Measurements from ENCODE around the gene PRKAG1. TPM values are rescaled to one million over a fixed set of nuclear protein-coding genes. Genes with fewer than 3 reads are reported as not detected.

Gene PRKAG1
- total RNA-seq, 8 experiments from 2014 or later: 39.2 to 106 (median 55.3) TPM

GRCh38 chr12:49032679-49033447, 14.3 kb upstream of the PRKAG1 start:
- Histone ChIP-seq H3K27ac (no peak overlapping the region), H3K4me1 (replicated peaks in 1 of 2) (no peaks in the 10 kb centered on the region), H3K4me3 (no peak overlapping the region)
- ATAC-seq (replicated peaks in 6 of 8): peak in 5 of 8 experiments; percentile 16 to 38 (median 34)
- in situ Hi-C loops (cut with MboI; ENCODE audit: low pct_unique_long_range_greater_than_20kb in 2 of 9, low sequenced_read_pairs in 9 of 9, unreplicated experiment in 9 of 9): no loop called here
- WGBS, 10 experiments: 79 to 100% (median 83%) methylated on average over 1 to 3 of the region's 3 CpGs; no CpG with 5 or more reads in 6 of the 10 experiments

GRCh38 chr12:49032276-49032675, 13.7 kb upstream of the PRKAG1 start:
- Histone ChIP-seq H3K4me3 (no peak overlapping the region), H3K4me1 (replicated peaks in 1 of 2) (no peaks in the 10 kb centered on the region), H3K27ac (no peak overlapping the region)
- in situ Hi-C loops (cut with MboI; ENCODE audit: low pct_unique_long_range_greater_than_20kb in 2 of 9, low sequenced_read_pairs in 9 of 9, unreplicated experiment in 9 of 9): no loop called here
- 65 to 100% (median 80%) methylated on average over 1 to 2 of the region's 4 CpGs; no CpG with 5 or more reads in 7 of the 10 experiments for WGBS, 10 experiments
- ATAC-seq (replicated peaks in 6 of 8): peak in 3 of 8 experiments; percentile 13 to 78 (median 24)

GRCh38 chr12:49031573-49032161, 13.1 kb upstream of the PRKAG1 start:
- 100% methylated on average over 1 to 2 of the region's 8 CpGs; no CpG with 5 or more reads in 7 of the 10 experiments for WGBS, 10 experiments
- Histone ChIP-seq H3K4me1 (replicated peaks in 1 of 2) (no peaks in the 10 kb centered on the region), H3K27ac (no peak overlapping the region), H3K4me3 (no peak overlapping the region)
- ATAC-seq (replicated peaks in 6 of 8): peak in 2 of 8 experiments; percentile 9 to 10
- in situ Hi-C loops (cut with MboI; ENCODE audit: low pct_unique_long_range_greater_than_20kb in 2 of 9, low sequenced_read_pairs in 9 of 9, unreplicated experiment in 9 of 9): no loop called here

- Histone ChIP-seq H3K4me3 (no peak overlapping the region), H3K4me1 (replicated peaks in 1 of 2) (no peaks in the 10 kb centered on the region), H3K27ac (no peak overlapping the region)
- ATAC-seq (replicated peaks in 6 of 8): no peak
- 40 to 100% (median 97%) methylated on average over 1 to 7 of the region's 19 CpGs; no CpG with 5 or more reads in 1 of the 10 experiments for WGBS, 10 experiments
- in situ Hi-C loops (cut with MboI; ENCODE audit: low pct_unique_long_range_greater_than_20kb in 2 of 9, low sequenced_read_pairs in 9 of 9, unreplicated experiment in 9 of 9): no loop called here
These were observed 12.4 kb upstream of the PRKAG1 start for GRCh38 chr12:49030714-49031572.

GRCh38 chr12:49030119-49030518, 11.5 kb upstream of the PRKAG1 start:
- 74 to 90% methylated on average over 2 to 3 of the region's 8 CpGs; no CpG with 5 or more reads in 8 of the 10 experiments for WGBS, 10 experiments
- in situ Hi-C loops (cut with MboI; ENCODE audit: low pct_unique_long_range_greater_than_20kb in 2 of 9, low sequenced_read_pairs in 9 of 9, unreplicated experiment in 9 of 9): no loop called here
- Histone ChIP-seq H3K27ac (no peak overlapping the region), H3K4me3 (no peak overlapping the region), H3K4me1 (replicated peaks in 1 of 2) (no peaks in the 10 kb centered on the region)
- ATAC-seq (replicated peaks in 6 of 8): no peak

- Histone ChIP-seq H3K4me3 (no peak overlapping the region), H3K27ac (no peak overlapping the region), H3K4me1 (replicated peaks in 1 of 2) (no peaks in the 10 kb centered on the region)
- no peak for ATAC-seq (replicated peaks in 6 of 8)
- WGBS, 10 experiments: 64 to 100% (median 94%) methylated on average over 1 to 5 of the region's 10 CpGs; no CpG with 5 or more reads in 2 of the 10 experiments
- in situ Hi-C loops (cut with MboI; ENCODE audit: low pct_unique_long_range_greater_than_20kb in 2 of 9, low sequenced_read_pairs in 9 of 9, unreplicated experiment in 9 of 9): no loop called here
These were observed 10.2 kb upstream of the PRKAG1 start for GRCh38 chr12:49028666-49029275.

- Histone ChIP-seq H3K4me3 (no peak overlapping the region), H3K27ac (no peak overlapping the region), H3K4me1 (replicated peaks in 1 of 2) (no peaks in the 10 kb centered on the region)
- no peak for ATAC-seq (replicated peaks in 6 of 8)
- in situ Hi-C loops (cut with MboI; ENCODE audit: low pct_unique_long_range_greater_than_20kb in 2 of 9, low sequenced_read_pairs in 9 of 9, unreplicated experiment in 9 of 9): no loop called here
- 71 to 100% (median 95%) methylated on average over 1 to 7 of the region's 9 CpGs for WGBS, 10 experiments
These were observed 9.4 kb upstream of the PRKAG1 start for GRCh38 chr12:49027846-49028555.

GRCh38 chr12:49026678-49027480, 8.3 kb upstream of the PRKAG1 start:
- in situ Hi-C loops (cut with MboI; ENCODE audit: low pct_unique_long_range_greater_than_20kb in 2 of 9, low sequenced_read_pairs in 9 of 9, unreplicated experiment in 9 of 9): no loop called here
- ATAC-seq (replicated peaks in 6 of 8): peak in 3 of 8 experiments; percentile 5 to 24 (median 11)
- no peaks in the 10 kb centered on the region for H3K4me1 ChIP-seq (replicated peaks in 1 of 2)
- no peak overlapping the region for H3K27ac ChIP-seq
- no peak overlapping the region for H3K4me3 ChIP-seq
- 90 to 100% (median 99%) methylated on average over 2 to 10 of the region's 26 CpGs; no CpG with 5 or more reads in 4 of the 10 experiments for WGBS, 10 experiments

- Histone ChIP-seq H3K27ac (no peak overlapping the region), H3K4me3 (no peak overlapping the region), H3K4me1 (replicated peaks in 1 of 2) (no peaks in the 10 kb centered on the region)
- in situ Hi-C loops (cut with MboI; ENCODE audit: low pct_unique_long_range_greater_than_20kb in 2 of 9, low sequenced_read_pairs in 9 of 9, unreplicated experiment in 9 of 9): no loop called here
- WGBS, 10 experiments: 84 to 100% (median 91%) methylated on average over 2 to 10 of the region's 21 CpGs; no CpG with 5 or more reads in 4 of the 10 experiments
- no peak for ATAC-seq (replicated peaks in 6 of 8)
These were observed 7.5 kb upstream of the PRKAG1 start for GRCh38 chr12:49026101-49026500.

GRCh38 chr12:49025463-49025862, 6.9 kb upstream of the PRKAG1 start:
- WGBS, 10 experiments: 0 to 100% (median 93%) methylated on average over 1 to 4 of the region's 4 CpGs
- no peak for ATAC-seq (replicated peaks in 6 of 8)
- in situ Hi-C loops (cut with MboI; ENCODE audit: low pct_unique_long_range_greater_than_20kb in 2 of 9, low sequenced_read_pairs in 9 of 9, unreplicated experiment in 9 of 9): no loop called here
- Histone ChIP-seq H3K4me1 (replicated peaks in 1 of 2) (no peaks in the 10 kb centered on the region), H3K27ac (no peak overlapping the region), H3K4me3 (no peak overlapping the region)

- no peak overlapping the region for H3K27ac ChIP-seq
- WGBS, 10 experiments: 78 to 100% (median 89%) methylated on average over 2 to 9 of the region's 12 CpGs; no CpG with 5 or more reads in 5 of the 10 experiments
- ATAC-seq (replicated peaks in 6 of 8): no peak
These were observed 6.0 kb upstream of the PRKAG1 start for GRCh38 chr12:49024543-49024942.

More at GRCh38 chr12:49024543-49024942, 6.0 kb upstream of the PRKAG1 start:
- in situ Hi-C loops (cut with MboI; ENCODE audit: low pct_unique_long_range_greater_than_20kb in 2 of 9, low sequenced_read_pairs in 9 of 9, unreplicated experiment in 9 of 9): no loop called here
- Histone ChIP-seq H3K4me3 (no peak overlapping the region), H3K4me1 (replicated peaks in 1 of 2) (peaks cover 4% of the 10 kb centered on the region in 2 donors)
